ENCODE data around the gene CCNC.
"Not testable (repeated sequence)": the region's sequence is repeated elsewhere in the genome, so short reads cannot be mapped to it uniquely, and the experiment has no call there.

Gene CCNC

DNA sequence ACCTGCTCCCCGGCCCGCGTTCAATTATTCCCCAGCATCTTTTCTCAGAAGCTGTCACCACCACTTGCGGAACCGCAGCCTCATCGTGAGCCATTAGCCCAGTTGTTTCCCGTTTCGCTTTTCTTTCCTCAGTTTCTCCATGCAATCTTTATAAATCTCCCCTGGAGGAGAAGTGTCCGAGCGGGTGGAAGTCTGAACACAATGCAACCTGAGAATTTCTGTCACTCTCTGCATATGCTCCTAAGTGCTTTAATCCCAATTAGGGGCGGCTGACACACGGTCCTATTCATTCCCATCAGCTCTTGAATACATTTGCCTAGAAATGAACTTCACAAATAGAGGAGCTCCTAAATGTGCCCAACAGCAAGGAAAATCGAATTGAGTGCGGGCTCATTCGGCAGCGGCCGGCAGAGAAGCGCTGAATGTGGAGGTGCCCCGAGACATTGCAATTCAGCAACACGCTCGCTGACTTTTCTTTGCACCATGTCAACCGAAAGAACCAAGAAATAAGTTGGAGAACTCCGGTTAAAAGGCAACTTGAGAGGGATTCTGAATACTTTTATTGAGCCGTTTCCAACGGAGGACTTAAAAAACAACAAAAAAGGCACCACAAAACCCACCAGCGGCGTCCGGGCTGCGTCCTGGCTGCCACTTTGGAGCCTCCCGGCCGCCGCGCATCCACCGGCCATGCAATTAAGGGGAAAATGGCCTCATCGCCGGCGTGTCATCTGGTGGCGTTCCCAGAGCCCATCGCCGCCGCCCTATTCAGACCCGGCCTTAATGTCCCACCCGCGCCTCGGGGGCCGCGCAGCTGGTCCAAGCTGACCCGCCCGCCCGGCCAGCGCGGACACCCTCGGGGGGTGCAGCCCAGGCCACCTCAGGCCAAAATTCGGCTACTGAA is 34.3 kb upstream of the CCNC start:
- no peak for DNase-seq

DNA sequence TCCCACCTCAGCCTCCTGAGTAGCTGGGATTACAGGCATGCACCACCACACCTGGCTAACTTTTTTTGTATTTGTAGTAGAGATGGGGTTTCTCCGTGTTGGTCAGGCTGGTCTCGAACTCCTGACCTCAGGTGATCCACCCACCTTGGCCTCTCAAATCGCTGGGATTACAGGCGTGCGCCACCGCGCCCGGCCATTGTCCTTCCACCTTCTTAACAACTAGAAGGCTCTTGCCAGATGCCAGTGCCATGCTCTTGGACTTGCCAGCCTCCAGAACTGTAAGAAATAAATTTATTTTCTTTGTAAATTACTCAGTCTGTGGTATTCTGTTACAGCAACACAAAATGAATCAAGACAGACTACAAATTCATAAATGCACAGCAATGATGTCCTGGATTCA is 26.2 kb upstream of the CCNC start:
- DNase-seq, result not testable (repeated sequence)

- no peak for DNase-seq
Measured at GRCh38 chr6:99592900-99593299, 24.4 kb upstream of the CCNC start.

GRCh38 chr6:99591673-99592364 is 23.4 kb upstream of the CCNC start:
- DNase-seq, result no peak

GRCh38 chr6:99590728-99591672 is 22.5 kb upstream of the CCNC start:
- no peak for DNase-seq

GRCh38 chr6:99589907-99590493 is 21.5 kb upstream of the CCNC start:
- no peak for DNase-seq

DNA sequence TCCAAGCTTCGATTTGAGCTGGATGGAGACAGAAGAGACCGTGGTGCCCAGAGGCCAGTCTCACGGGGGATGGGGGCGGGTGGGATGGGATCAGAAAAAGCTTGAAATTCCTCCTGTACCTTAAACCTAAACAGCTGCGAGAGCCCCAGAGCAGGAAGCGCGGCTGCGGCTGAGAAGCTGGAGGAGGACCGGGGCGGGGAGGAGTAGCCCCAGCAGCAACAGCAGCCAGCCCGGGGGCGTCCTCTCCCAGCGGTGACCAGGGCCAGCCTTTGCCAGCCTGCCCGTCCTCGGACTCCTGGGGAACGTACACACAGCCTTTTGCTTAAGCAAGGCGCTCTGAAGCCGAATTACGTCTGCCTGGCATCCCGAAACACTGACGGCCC is 20.8 kb upstream of the CCNC start:
- no peak for DNase-seq

DNA sequence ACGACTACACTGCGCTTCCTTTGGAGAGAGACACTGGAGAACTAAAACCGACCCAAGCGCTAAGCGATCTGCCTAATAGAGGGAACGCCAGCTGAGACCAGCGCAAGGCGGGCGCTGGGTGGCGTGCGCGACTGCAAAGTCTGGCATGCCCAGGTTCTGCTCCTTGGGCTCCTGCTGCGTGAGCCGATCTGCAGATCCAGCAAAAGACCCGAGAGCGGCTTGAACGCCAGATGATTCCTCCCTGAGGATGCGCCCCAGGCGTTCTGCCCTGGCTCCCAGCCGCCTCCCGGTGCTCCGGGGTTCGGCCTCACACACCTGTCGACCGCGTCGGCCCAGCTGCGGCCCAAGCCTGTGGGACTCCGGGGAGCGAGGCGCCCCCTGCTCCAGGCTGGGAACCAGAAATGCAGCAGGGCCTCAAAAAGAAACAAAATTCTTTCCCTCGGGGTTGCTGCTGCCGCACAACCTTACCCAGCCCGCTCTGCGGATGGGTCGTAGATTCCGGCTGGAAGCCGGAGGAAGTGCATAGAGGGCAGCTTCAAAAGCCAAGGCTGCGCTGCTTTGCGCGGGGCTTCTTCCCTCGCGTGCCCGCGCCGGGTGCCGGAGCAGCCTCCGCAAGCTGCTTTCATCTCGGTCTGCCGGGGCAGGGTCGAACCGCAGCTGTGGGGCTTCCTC is 20.3 kb upstream of the CCNC start:
- peak; percentile 60 for DNase-seq

- DNase-seq, result no peak
Measured at GRCh38 chr6:99587792-99588191, 19.3 kb upstream of the CCNC start.

DNA sequence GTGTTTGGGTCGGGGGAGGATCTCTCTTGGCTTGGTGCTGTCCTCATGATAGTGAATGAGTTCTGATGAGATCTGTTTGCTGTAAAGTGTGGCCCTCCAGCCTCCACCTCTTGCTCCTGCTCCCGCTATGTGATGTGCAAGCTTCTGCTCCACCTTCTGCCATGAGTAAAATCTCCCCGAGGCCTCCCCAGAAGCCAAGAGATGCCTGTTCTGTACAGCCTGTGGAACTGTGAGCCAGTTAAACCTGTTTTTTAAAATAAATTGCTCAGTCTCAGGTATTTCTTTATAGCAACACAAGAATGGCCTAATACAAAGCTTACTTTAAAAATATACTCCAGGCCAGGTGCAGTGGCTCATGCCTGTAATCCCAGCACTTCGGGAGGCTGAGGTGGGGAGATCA is 11.3 kb upstream of the CCNC start:
- DNase-seq, result no peak

- no peak for DNase-seq
Measured at GRCh38 chr6:99575544-99576227, 7.2 kb upstream of the CCNC start.

GRCh38 chr6:99573980-99574617 is 5.6 kb upstream of the CCNC start:
- no peak for DNase-seq

GRCh38 chr6:99563056-99563723 is 5.3 kb downstream of the CCNC start:
- DNase-seq, result no peak

DNA sequence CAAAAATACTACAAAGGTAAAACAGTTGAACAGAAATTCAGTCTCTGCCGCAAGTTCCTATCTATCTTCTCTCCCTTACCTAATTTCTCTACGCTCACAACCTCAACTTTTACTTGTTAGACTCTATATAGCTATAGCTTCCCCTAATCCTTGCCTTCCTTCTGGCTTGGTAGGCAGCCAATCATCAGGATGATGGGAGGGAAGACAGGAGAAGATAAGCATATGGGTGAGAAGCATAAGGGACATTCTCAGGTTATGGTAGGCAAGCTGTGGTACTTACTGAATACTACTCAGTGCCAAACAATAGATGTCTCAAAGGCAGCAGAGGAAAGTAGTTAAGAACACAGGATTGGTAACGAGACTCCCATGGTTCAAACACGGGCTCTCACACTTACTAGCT is 7.8 kb downstream of the CCNC start:
- DNase-seq, result no peak

DNA sequence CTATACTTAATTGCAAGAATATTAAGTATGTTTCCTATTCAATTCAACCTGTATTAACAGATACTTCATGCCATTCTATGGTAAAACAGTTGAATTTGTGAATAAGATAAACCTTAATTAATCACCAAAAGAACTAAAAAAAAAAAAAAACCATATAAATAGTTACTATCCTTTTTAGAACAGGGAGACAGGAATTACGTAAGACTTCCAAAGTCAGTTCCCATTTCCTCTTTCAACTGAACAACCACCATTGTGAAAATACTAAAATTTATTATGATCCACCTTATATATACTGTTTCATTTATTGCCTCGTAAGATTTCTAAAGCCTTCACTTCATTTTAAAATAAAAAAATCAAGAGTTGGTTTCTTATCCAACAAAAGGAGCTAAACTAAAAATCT is 9.4 kb downstream of the CCNC start:
- DNase-seq, result no peak

DNA sequence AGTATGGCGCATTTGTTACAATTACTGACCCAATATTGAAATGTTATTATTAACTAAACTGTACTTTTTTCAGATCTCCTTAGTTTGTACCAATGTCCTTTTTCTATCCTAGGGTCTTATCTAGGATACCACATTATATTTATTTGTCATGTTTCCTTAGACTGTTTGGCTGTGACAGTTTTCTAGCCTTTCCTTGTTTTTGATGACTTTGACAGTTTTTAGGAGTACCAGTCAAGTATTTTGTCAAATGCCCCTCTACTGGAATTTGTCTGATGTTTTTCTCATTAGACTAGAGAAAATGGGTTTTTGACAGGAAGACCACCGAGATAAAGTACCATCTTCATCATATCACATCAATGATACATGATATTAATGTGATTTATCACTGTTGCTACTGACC is 14.6 kb downstream of the CCNC start:
- DNase-seq, result no peak

DNA sequence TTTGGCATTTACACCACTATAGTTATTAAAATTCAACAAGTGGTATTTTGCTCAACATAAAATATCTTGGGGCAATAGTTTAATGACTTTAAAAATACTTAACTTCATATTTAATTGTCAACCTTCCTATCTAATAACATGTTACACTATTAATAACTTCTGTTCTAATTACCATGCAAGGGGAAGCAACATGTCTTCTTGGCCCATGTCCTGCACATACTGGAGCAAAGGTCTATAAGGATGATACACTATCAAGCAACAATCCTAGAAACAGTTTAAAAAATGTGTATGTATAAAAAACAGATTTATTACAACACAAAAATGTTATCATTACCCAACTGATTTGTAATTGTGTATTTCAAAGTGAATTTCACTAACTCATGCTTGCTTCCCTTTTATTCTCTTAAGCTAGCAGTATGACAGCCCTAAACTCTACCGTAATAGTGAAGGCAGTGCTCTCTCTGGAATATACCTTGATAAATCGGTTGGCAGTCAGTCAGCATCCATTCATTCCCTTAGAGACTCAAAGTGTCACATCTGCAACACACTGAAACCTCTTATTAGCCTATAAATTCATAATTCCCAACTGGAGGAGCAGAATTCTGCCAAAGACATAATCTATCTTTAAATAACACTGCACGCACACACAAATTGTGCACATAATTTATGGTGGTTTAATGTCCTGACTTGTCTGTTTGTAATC is 18.3 kb downstream of the CCNC start:
- no peak for DNase-seq

- no peak for DNase-seq
Measured at GRCh38 chr6:99548706-99549105, 19.8 kb downstream of the CCNC start.

DNA sequence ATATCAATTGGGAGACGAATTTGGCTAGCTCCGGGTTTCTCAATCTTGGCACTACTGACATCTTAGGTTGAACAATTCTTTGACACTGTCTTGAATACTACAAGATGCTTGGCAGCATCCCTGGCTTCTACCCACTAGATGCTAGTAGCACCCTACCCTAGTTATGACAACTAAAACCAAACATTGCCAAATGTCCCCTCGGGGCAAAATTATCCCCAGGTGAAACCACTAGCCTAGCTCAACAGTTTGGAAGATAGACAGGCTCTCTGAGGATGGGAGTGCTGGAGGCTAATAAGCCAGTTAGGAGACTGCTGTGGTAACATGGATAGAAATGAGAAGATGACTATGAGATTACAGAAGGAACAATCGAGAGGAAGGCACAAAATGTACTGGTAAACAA is 20.9 kb downstream of the CCNC start:
- no peak for DNase-seq

- DNase-seq, result no peak
Measured at GRCh38 chr6:99545442-99545841, 23.0 kb downstream of the CCNC start.

Measured in CD4-positive, alpha-beta T cell treated with Interleukin-21 for 1 hour (primary cell).